Progenitor cell of endocrine pancreas (in vitro differentiated cells): Measurements from ENCODE around the gene POC1A. TPM values are rescaled to one million over a fixed set of nuclear protein-coding genes. Genes with fewer than 3 reads are reported as not detected.

Experiments
- DNase-seq: peaks from one replicate; pipeline ENCODE4 v3.0.0; 2021; ENCODE audit warnings: low spot score; ENCODE audit not compliant: unreplicated experiment
- H3K27ac Mint-ChIP-seq: 2 replicates; pipeline ENCODE4 v1.8.0; 2021; ENCODE audit warnings: mild to moderate bottlenecking, moderate library complexity, mixed read lengths
- H3K27me3 Mint-ChIP-seq: 2 replicates; pipeline ENCODE4 v1.8.0; 2021; ENCODE audit warnings: mixed read lengths
- H3K36me3 Mint-ChIP-seq: 2 replicates; pipeline ENCODE4 v1.8.0; 2022; ENCODE audit warnings: mixed read lengths; ENCODE audit not compliant: insufficient read depth
- H3K4me1 Mint-ChIP-seq: 2 replicates; pipeline ENCODE4 v1.8.0; 2021; ENCODE audit warnings: low read depth, mixed read lengths
- H3K4me3 Mint-ChIP-seq: 2 replicates; pipeline ENCODE4 v1.8.0; 2021; ENCODE audit warnings: low read depth, mild to moderate bottlenecking, moderate library complexity, mixed read lengths
- H3K9me3 Mint-ChIP-seq: 2 replicates; pipeline ENCODE4 v1.8.0; 2021; ENCODE audit warnings: low read depth, mixed read lengths
- total RNA-seq: library from RNA; stranded (reverse); gene quantifications from 2 replicates; pipeline ENCODE4 v1.2.1, GENCODE V29; 2021
- TF ChIP-seq, protein P1 (sequence below): fragments of 200-600 bp; sonication (generic); IDR thresholded peaks from one replicate; pipeline ENCODE4 v1.5.0; 2021; ENCODE audit warnings: antibody characterized with exemption, mild to moderate bottlenecking; ENCODE audit not compliant: unreplicated experiment

The POC1A gene
- total RNA-seq, 1 donor from 2014 or later, result 14.5 TPM

DNA sequence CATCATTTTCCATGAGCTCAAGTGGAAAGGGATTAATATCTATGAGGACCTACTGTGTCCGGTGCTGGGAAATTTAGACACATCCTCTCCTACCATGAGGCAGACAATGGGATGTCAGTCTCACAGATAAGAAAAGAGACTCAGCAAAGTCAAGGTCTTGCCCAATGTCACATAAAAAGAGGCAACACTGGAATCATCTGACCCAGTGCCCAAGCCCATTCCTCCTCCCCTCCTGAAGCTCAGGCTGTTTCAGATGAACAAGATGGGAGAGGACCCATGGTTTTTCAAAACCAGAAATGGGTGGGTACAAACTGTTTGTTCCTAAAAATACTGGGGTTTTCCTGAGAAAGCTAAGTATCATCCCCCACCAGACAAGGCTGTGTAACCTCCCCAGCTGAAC is 22.2 kb downstream of the POC1A start:
- TF ChIP-seq, protein P1, sequence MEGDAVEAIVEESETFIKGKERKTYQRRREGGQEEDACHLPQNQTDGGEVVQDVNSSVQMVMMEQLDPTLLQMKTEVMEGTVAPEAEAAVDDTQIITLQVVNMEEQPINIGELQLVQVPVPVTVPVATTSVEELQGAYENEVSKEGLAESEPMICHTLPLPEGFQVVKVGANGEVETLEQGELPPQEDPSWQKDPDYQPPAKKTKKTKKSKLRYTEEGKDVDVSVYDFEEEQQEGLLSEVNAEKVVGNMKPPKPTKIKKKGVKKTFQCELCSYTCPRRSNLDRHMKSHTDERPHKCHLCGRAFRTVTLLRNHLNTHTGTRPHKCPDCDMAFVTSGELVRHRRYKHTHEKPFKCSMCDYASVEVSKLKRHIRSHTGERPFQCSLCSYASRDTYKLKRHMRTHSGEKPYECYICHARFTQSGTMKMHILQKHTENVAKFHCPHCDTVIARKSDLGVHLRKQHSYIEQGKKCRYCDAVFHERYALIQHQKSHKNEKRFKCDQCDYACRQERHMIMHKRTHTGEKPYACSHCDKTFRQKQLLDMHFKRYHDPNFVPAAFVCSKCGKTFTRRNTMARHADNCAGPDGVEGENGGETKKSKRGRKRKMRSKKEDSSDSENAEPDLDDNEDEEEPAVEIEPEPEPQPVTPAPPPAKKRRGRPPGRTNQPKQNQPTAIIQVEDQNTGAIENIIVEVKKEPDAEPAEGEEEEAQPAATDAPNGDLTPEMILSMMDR, result no peak
- H3K4me3 Mint-ChIP-seq, result no peak overlapping the region
- no peak for DNase-seq
- H3K27ac Mint-ChIP-seq, result no peak overlapping the region
- H3K4me1 Mint-ChIP-seq, result no peaks in the 10 kb centered on the region
- no peaks in the 10 kb centered on the region for H3K27me3 Mint-ChIP-seq
- no peaks in the 10 kb centered on the region for H3K9me3 Mint-ChIP-seq
- no peaks in the 10 kb centered on the region for H3K36me3 Mint-ChIP-seq

DNA sequence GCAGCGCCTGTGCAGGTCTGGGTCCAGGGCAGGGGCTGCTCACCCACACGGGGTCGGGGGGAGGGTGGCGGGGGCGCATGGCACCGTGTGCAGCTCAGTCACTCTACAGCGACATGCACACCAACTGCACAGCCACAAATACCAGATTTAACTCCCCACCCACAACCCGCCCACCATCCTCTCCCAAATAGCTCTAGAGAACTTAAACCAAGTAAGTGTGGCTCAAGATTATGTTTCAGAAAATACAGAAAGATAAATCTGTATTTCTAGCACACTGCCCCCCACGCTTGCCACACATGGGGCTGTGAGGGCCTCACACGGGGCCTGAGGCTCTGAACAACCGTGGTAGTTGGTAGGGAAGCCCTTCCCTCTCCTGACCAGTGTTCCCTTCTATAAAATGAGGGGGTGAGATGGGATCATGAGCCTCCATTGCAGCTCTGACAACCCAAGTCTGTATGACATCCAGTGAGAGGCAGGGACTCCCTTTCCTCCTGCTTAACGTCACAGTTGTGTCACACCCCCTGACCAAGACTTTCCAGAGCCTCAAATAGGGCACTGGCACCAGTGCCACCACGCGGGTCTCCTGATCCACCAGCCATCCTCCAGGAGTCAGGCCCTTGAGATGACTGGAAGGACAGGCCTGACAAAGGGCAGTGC is 23.1 kb downstream of the POC1A start:
- H3K36me3 Mint-ChIP-seq, result no peaks in the 10 kb centered on the region
- no peak overlapping the region for H3K4me3 Mint-ChIP-seq
- no peak for DNase-seq
- H3K9me3 Mint-ChIP-seq, result no peaks in the 10 kb centered on the region
- no peaks in the 10 kb centered on the region for H3K27me3 Mint-ChIP-seq
- TF ChIP-seq, protein P1, result no peak
- H3K4me1 Mint-ChIP-seq, result no peaks in the 10 kb centered on the region
- H3K27ac Mint-ChIP-seq, result no peak overlapping the region

DNA sequence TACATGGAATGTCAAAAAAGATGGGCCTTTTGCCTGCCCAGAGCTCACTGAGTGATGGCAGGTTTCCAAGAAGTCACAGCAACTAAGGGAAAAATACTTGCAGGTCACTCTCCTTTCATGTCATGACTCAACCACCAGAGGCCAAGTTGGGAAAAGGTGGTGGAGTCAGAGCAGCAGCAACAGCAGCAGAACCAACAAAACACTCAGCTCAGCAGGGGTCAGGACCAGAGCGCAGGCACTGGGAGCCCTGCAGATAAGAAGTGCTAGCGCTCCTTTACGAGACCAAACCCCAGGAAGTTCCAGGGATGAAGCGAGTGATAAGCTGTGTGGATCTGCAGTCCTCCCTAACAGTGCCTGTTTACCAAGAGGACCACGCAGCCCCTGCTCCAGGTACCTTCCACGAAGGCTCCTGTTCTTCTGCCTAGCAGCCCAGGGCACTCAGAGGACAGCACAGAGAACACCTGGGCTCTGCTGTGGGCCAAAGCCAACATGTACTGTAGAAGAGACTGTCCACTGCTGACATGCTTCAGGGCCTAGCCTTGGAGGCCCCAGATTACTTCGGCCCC is 26.0 kb downstream of the POC1A start:
- Mint-ChIP-seq H3K27me3 (no peaks in the 10 kb centered on the region), H3K4me3 (no peak overlapping the region), H3K27ac (peak overlapping the region; percentile 33), H3K36me3 (peaks cover 1% of the 10 kb centered on the region), H3K9me3 (no peaks in the 10 kb centered on the region), H3K4me1 (no peaks in the 10 kb centered on the region)
- DNase-seq, result no peak
- TF ChIP-seq, protein P1, result no peak

DNA sequence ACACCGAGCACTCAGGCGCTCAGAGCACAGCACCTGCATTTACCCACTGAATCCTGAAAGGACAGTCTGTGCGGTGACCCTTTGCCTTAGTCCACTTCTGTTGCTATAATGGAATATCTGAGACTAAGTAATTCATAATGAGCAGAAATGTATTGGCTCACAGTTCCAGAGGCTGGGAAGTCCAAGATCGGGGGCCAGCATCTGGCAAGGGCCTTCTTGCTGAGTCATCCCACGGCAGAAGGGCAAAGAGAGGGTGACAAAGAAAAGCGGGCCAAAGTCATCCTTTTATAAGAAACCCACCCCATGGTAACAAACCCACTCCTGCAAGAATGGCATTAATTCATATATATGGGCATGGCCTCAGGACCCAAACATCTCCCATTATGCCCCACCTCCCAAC is 27.7 kb downstream of the POC1A start:
- no peak for DNase-seq
- Mint-ChIP-seq H3K9me3 (no peaks in the 10 kb centered on the region), H3K27ac (peak overlapping the region; percentile 27), H3K36me3 (peaks cover 1% of the 10 kb centered on the region), H3K4me1 (no peaks in the 10 kb centered on the region), H3K27me3 (no peaks in the 10 kb centered on the region), H3K4me3 (no peak overlapping the region)
- TF ChIP-seq, protein P1, result no peak

DNA sequence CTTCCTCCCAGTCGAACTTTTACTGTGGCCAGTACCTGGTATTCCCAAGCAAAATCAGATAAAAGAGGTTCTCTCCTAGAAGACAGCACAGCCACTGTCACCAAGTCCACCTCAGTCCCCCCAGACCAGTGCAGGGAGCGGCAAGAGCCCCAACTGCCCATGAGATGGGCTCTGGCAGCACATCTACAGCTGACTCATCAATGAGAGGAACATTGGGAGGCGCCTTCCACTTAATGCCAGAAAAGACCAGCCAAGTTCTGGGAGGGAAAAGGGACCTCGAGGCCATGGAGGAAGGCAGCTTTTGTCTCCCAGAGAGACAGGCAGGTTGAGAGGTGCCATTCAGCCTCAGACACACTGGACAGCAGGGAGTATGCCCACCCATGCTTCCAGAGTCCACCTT is 28.2 kb downstream of the POC1A start:
- Mint-ChIP-seq H3K4me3 (no peak overlapping the region), H3K27me3 (no peaks in the 10 kb centered on the region), H3K27ac (peak overlapping the region; percentile 11), H3K36me3 (peaks cover 1% of the 10 kb centered on the region), H3K9me3 (no peaks in the 10 kb centered on the region), H3K4me1 (peaks cover 3% of the 10 kb centered on the region)
- no peak for DNase-seq
- TF ChIP-seq, protein P1, result no peak
